Naive thymus-derived CD4-positive, alpha-beta T cell (primary cell): ENCODE measurements around the gene BAZ1B. TPM values are rescaled to one million over a fixed set of nuclear protein-coding genes. Genes with fewer than 3 reads are reported as not detected.

ENCODE experiments used
- ATAC-seq: fragments of 150-1000 bp; cut with Tn5 transposase; 2 replicates; pipeline ENCODE4 v1.10.0; 2021; ENCODE audit warnings: mild to moderate bottlenecking, moderate library complexity
- CTCF ChIA-PET: fragments of 350-600 bp; sonication (Branson Sonifier 250); formaldehyde crosslinking; loops from one replicate; lab custom pipeline; 2021; ENCODE audit warnings: antibody characterized with exemption; lab: Charles Lee
- POLR2A ChIA-PET: fragments of 350-600 bp; sonication (Branson Sonifier 250); formaldehyde crosslinking; loops from one replicate; lab custom pipeline; 2021; ENCODE audit warnings: antibody characterized with exemption, inconsistent platforms; lab: Charles Lee
- DNase-seq, 9 donors: peaks; one replicate each; pipeline versions ENCODE4 v3.0.0 to v3.0.0-alpha.2; 2020 to 2022; ENCODE audit warnings: mixed read lengths in 1 of 9
- H3K27ac ChIP-seq: one replicate; pipeline ENCODE4 v1.7.0; 2013; ENCODE audit warnings: mild to moderate bottlenecking, low read depth, low read length, moderate library complexity
- H3K27me3 ChIP-seq, 2 donors: one replicate each; pipeline ENCODE4 v1.7.0; 2013; ENCODE audit warnings: low read length in 2 of 2, mild to moderate bottlenecking in 2 of 2, moderate library complexity in 2 of 2; ENCODE audit not compliant: control insufficient read depth in 2 of 2, insufficient read depth in 2 of 2
- H3K36me3 ChIP-seq, 3 experiments: 1 replicate in 2 of 3; 2 replicates in 1 of 3; pipeline ENCODE4 v1.7.0; 2013; ENCODE audit warnings: low read length in 3 of 3, mild to moderate bottlenecking in 3 of 3, moderate library complexity in 1 of 3; ENCODE audit not compliant: insufficient read depth in 3 of 3, control insufficient read depth in 2 of 3
- H3K4me1 ChIP-seq, 2 donors: one replicate each; pipeline ENCODE4 v1.7.0; 2013; ENCODE audit warnings: low read length in 2 of 2, mild to moderate bottlenecking in 2 of 2, moderate library complexity in 1 of 2; ENCODE audit not compliant: control insufficient read depth in 2 of 2, insufficient read depth in 2 of 2
- H3K4me3 ChIP-seq: 2 replicates; pipeline ENCODE4 v1.7.0; 2013; ENCODE audit warnings: mild to moderate bottlenecking, low read length
- H3K9me3 ChIP-seq, 3 experiments: 1 replicate in 2 of 3; 2 replicates in 1 of 3; pipeline ENCODE4 v1.7.0; 2013; ENCODE audit warnings: low read length in 3 of 3; ENCODE audit not compliant: control insufficient read depth in 2 of 3
- H3K27ac Mint-ChIP-seq, 9 donors: one replicate each; pipeline ENCODE4 v1.8.0; 2020 to 2022; ENCODE audit warnings: mixed read lengths in 9 of 9, mild to moderate bottlenecking in 8 of 9, moderate library complexity in 5 of 9, inconsistent platforms in 2 of 9
- H3K27me3 Mint-ChIP-seq, 5 donors: one replicate each; pipeline ENCODE4 v1.8.0; 2021 to 2022; ENCODE audit warnings: mixed read lengths in 5 of 5, mild to moderate bottlenecking in 1 of 5
- H3K36me3 Mint-ChIP-seq, 5 donors: one replicate each; pipeline ENCODE4 v1.8.0; 2020 to 2022; ENCODE audit warnings: mixed read lengths in 5 of 5, mild to moderate bottlenecking in 3 of 5, inconsistent platforms in 1 of 5
- H3K4me1 Mint-ChIP-seq, 7 donors: one replicate each; pipeline ENCODE4 v1.8.0; 2020 to 2022; ENCODE audit warnings: mixed read lengths in 7 of 7, mild to moderate bottlenecking in 3 of 7, inconsistent platforms in 1 of 7
- H3K4me3 Mint-ChIP-seq, 10 donors: one replicate each; pipeline ENCODE4 v1.8.0; 2020 to 2022; ENCODE audit warnings: mild to moderate bottlenecking in 10 of 10, mixed read lengths in 10 of 10, moderate library complexity in 6 of 10, inconsistent platforms in 2 of 10
- H3K9me3 Mint-ChIP-seq, 11 donors: one replicate each; pipeline ENCODE4 v1.8.0; 2020 to 2022; ENCODE audit warnings: mixed read lengths in 11 of 11, mild to moderate bottlenecking in 4 of 11, inconsistent platforms in 1 of 11, moderate library complexity in 1 of 11
- intact Hi-C, 2 donors: fragments of 100-400 bp; cut with micrococcal nuclease; formaldehyde crosslinking; loops; one replicate each; pipeline ENCODE4 v1.15.1; 2023
- polyA plus RNA-seq, 2 donors: library from polyadenylated mRNA; unstranded; fragments of 300-500 nt; fragmentation: Illumina TruSeq; gene quantifications; one replicate each; pipeline ENCODE4 v1.2.3, GENCODE V29; 2021
- total RNA-seq, 6 experiments: library from RNA in 5 of 6; stranded (reverse) in 5 of 6; gene quantifications; 1 replicate in 5 of 6; 2 replicates in 1 of 6; pipeline ENCODE4 v1.2.3 and lab custom pipeline; 2021 to 2026

Gene BAZ1B
- total and polyA plus RNA-seq, 7 experiments from 2014 or later = 14.7 to 90.3 (median 47.1) TPM

GRCh38 chr7:73397521-73398281, 124.4 kb downstream of the BAZ1B start:
- Histone ChIP-seq H3K9me3 (no peaks in the 10 kb centered on the region), H3K4me3 (no peak overlapping the region), H3K27me3 (no peaks in the 10 kb centered on the region), H3K4me1 (no peaks in the 10 kb centered on the region), H3K27ac (no peak overlapping the region), H3K36me3 (no peaks in the 10 kb centered on the region)
- no peak for DNase-seq
- H3K4me3 Mint-ChIP-seq = no peak overlapping the region
- no peak overlapping the region for H3K27ac Mint-ChIP-seq
- ATAC-seq = no peak
- CTCF ChIA-PET = no interaction called here
- peaks cover 0 to 9% (median 0%) of the 10 kb centered on the region in 5 donors for H3K27me3 Mint-ChIP-seq
- H3K36me3 Mint-ChIP-seq = peaks cover 0 to 4% (median 0%) of the 10 kb centered on the region in 5 donors
- POLR2A ChIA-PET = no interaction called here
- peaks cover 0 to 5% (median 0%) of the 10 kb centered on the region in 7 donors for H3K4me1 Mint-ChIP-seq
- intact Hi-C loops = no loop called here
- H3K9me3 Mint-ChIP-seq = peaks cover 0 to 3% (median 0%) of the 10 kb centered on the region in 11 donors

DNA sequence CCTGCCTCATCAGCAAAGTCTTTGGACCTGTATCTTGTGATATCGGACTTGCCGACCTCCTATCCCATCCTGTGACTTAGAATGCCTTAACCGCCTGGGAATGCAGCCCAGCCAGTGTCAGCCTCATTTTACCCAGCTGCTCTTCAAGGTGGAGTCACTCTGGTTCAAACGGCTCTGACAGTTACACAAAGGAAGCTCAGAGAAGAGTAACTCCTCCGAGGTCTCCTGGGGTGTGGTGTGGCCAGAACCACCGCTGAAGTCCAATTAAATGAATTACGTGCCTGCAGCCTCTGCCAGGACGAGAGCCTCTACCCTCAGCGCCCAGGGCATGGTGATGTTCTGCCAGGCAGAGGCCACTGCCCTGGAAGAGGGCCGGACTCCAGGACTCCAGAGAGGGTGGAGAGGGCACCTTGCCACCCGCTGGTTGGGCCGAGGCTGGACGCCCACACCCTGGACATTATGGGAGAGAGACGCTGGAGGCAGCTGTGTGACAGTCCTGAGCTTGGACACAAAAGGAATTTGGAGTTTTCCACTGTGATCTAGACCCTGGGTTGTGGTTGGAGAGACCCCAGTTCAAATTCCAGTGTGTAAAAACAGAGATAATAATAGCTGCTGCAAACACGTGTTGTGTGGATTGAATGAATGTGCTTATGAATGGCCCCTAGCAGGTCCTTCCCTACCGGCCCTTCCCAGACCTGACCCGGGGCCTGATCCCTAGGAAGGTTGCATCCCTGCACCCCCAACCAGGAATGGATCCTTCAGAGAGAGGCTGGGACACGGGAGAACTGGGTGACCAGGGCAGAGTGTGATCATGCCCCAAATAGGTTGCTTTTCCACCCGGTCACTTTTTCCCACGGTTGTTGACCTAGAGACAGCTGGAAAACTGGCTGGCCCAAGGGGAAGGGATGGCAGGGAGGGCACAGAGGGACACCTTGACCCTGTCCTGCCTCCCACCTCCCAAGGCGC, 126.3 kb downstream of the BAZ1B start:
- peaks cover 0 to 4% (median 0%) of the 10 kb centered on the region in 5 donors for H3K36me3 Mint-ChIP-seq
- H3K36me3 ChIP-seq = no peaks in the 10 kb centered on the region
- H3K27ac ChIP-seq = no peak overlapping the region
- no peaks in the 10 kb centered on the region for H3K27me3 ChIP-seq
- H3K4me1 Mint-ChIP-seq = peaks cover 0 to 5% (median 0%) of the 10 kb centered on the region in 7 donors
- H3K4me1 ChIP-seq = no peaks in the 10 kb centered on the region
- H3K9me3 Mint-ChIP-seq = peaks cover 0 to 16% (median 0%) of the 10 kb centered on the region in 11 donors
- CTCF ChIA-PET = no interaction called here
- H3K4me3 ChIP-seq = no peak overlapping the region
- intact Hi-C loops = no loop called here
- POLR2A ChIA-PET = no interaction called here
- ATAC-seq = no peak
- H3K27ac Mint-ChIP-seq = no peak overlapping the region
- peaks cover 0 to 9% (median 0%) of the 10 kb centered on the region in 5 donors for H3K27me3 Mint-ChIP-seq
- no peak for DNase-seq
- no peak overlapping the region for H3K4me3 Mint-ChIP-seq
- H3K9me3 ChIP-seq = no peaks in the 10 kb centered on the region

DNA sequence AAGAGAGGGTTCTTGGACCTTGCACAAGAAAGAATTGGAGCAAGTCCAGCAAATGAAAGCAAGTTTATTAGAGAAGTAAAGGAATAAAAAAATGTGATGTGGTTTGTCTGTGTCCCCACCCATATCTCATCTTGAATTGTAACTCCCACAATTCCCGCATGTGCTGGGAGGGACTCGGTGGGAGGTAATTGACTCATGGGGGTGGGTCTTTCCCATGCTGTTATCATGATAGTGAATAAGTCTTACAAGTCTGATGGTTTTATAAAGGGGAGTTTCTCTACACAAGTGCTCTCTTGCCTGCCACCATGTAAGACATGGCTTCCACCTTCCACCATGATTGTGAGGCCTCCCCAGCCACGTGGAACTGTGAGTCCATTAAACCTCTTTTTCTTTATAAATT, 127.7 kb downstream of the BAZ1B start:
- POLR2A ChIA-PET = no interaction called here
- H3K4me3 Mint-ChIP-seq = no peak overlapping the region
- H3K9me3 Mint-ChIP-seq = peaks cover 0 to 24% (median 8%) of the 10 kb centered on the region in 11 donors

DNA sequence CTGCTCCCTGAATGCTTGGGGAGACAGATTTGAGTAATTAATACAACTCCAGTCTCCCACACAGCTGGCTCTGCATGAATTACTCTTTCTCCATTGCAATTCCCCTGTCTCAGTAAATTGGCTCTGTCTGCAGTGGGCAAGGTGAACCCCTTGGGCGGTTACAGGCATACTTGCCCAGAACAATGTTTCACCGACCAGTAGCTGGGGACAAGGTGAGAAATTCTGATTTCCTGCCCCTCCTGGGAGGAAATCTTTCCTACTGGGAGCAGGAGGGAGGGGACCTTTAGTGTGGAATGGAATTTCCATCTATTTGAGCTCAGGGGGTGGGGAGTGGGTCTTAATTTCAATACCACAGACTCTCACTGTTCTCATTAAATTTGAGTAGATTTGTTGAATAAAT, 130.7 kb downstream of the BAZ1B start:
- CTCF ChIA-PET = no interaction called here
- intact Hi-C loops = no loop called here
- Mint-ChIP-seq H3K9me3 (peaks cover 13 to 54% (median 25%) of the 10 kb centered on the region in 11 donors), H3K27me3 (peaks cover 0 to 9% (median 0%) of the 10 kb centered on the region in 5 donors), H3K27ac (no peak overlapping the region), H3K4me3 (no peak overlapping the region), H3K36me3 (peaks cover 4 to 10% (median 8%) of the 10 kb centered on the region in 5 donors), H3K4me1 (no peaks in the 10 kb centered on the region)
- no peaks in the 10 kb centered on the region for H3K27me3 ChIP-seq
- no peak for ATAC-seq
- H3K27ac ChIP-seq = no peak overlapping the region
- POLR2A ChIA-PET = no interaction called here
- H3K4me3 ChIP-seq = no peak overlapping the region
- no peaks in the 10 kb centered on the region for H3K4me1 ChIP-seq
- H3K36me3 ChIP-seq = no peaks in the 10 kb centered on the region
- H3K9me3 ChIP-seq = peaks cover 0 to 19% (median 4%) of the 10 kb centered on the region in 3 experiments
- DNase-seq = no peak

More for the DNA sequence above, 127.7 kb downstream of the BAZ1B start:
- CTCF ChIA-PET = no interaction called here
- H3K36me3 ChIP-seq = no peaks in the 10 kb centered on the region
- no peaks in the 10 kb centered on the region for H3K4me1 ChIP-seq
- no peaks in the 10 kb centered on the region for H3K27me3 ChIP-seq
- H3K9me3 ChIP-seq = no peaks in the 10 kb centered on the region
- intact Hi-C loops = no loop called here
- Mint-ChIP-seq H3K4me1 (peaks cover 0 to 2% (median 0%) of the 10 kb centered on the region in 7 donors), H3K27ac (no peak overlapping the region), H3K27me3 (peaks cover 0 to 9% (median 0%) of the 10 kb centered on the region in 5 donors), H3K36me3 (peaks cover 0 to 4% (median 0%) of the 10 kb centered on the region in 5 donors)
- H3K4me3 ChIP-seq = no peak overlapping the region
- ATAC-seq (no peak), DNase-seq (no peak)
- no peak overlapping the region for H3K27ac ChIP-seq

Other genes starting within 250 kb of the BAZ1B start
- 10 to 100 TPM; 34.3 to 81.6 (median 46.0) TPM for gene NSUN5, start 213.5 kb downstream of the BAZ1B start, total RNA-seq
- gene NSUN5, start 213.5 kb downstream of the BAZ1B start, polyA plus RNA-seq = 10 to 100 TPM; 53.2 to 72.5 TPM
- gene TRIM50, start 194.2 kb downstream of the BAZ1B start, total RNA-seq = not detected
- gene TRIM50, start 194.2 kb downstream of the BAZ1B start, polyA plus RNA-seq = not detected
- under 1 TPM in 1 of 5 experiments, not detected in 4; 0.24 TPM for gene FKBP6, start 194.1 kb downstream of the BAZ1B start, total RNA-seq
- not detected for gene FKBP6, start 194.1 kb downstream of the BAZ1B start, polyA plus RNA-seq
- under 1 TPM in 3 of 5 experiments, not detected in 2; 0.15 to 0.24 (median 0.22) TPM for gene FZD9, start 88.5 kb downstream of the BAZ1B start, total RNA-seq
- gene FZD9, start 88.5 kb downstream of the BAZ1B start, polyA plus RNA-seq = under 1 TPM; 0.07 to 0.18 TPM
- gene BCL7B, start 35.4 kb upstream of the BAZ1B start, total RNA-seq = 100 to 1,000 TPM in 2 of 5 experiments, 10 to 100 TPM in 3; 57.3 to 118 (median 78.6) TPM
- 10 to 100 TPM; 80.5 to 89.1 TPM for gene BCL7B, start 35.4 kb upstream of the BAZ1B start, polyA plus RNA-seq
- gene TBL2, start 56.3 kb upstream of the BAZ1B start, total RNA-seq = 10 to 100 TPM; 19.2 to 40.9 (median 32.8) TPM
- gene TBL2, start 56.3 kb upstream of the BAZ1B start, polyA plus RNA-seq = 10 to 100 TPM; 21.3 to 29.0 TPM
- gene MLXIPL, start 102.2 kb upstream of the BAZ1B start, total RNA-seq = not detected
- not detected for gene MLXIPL, start 102.2 kb upstream of the BAZ1B start, polyA plus RNA-seq
- gene VPS37D, start 145.5 kb upstream of the BAZ1B start, total RNA-seq = under 1 TPM in 3 of 5 experiments, not detected in 2; 0.22 to 0.85 (median 0.44) TPM
- gene VPS37D, start 145.5 kb upstream of the BAZ1B start, polyA plus RNA-seq = not detected
- 10 to 100 TPM in 4 of 5 experiments, 1 to 10 TPM in 1; 9.5 to 22.4 (median 13.4) TPM for gene DNAJC30, start 161.2 kb upstream of the BAZ1B start, total RNA-seq
- 10 to 100 TPM; 11.8 to 12.9 TPM for gene DNAJC30, start 161.2 kb upstream of the BAZ1B start, polyA plus RNA-seq
- 100 to 1,000 TPM in 2 of 5 experiments, 10 to 100 TPM in 3; 50.5 to 107 (median 72.0) TPM for gene BUD23, start 161.3 kb upstream of the BAZ1B start, total RNA-seq
- 100 to 1,000 TPM; 126 to 156 TPM for gene BUD23, start 161.3 kb upstream of the BAZ1B start, polyA plus RNA-seq
- 10 to 100 TPM in 3 of 5 experiments, 1 to 10 TPM in 2; 9.6 to 13.4 (median 10.5) TPM for gene STX1A, start 197.4 kb upstream of the BAZ1B start, total RNA-seq
- 1 to 10 TPM; 1.2 to 3.2 TPM for gene STX1A, start 197.4 kb upstream of the BAZ1B start, polyA plus RNA-seq
- gene ABHD11, start 216.5 kb upstream of the BAZ1B start, total RNA-seq = 10 to 100 TPM; 12.3 to 22.7 (median 17.2) TPM
- gene ABHD11, start 216.5 kb upstream of the BAZ1B start, polyA plus RNA-seq = 10 to 100 TPM; 10.2 to 15.9 TPM
- gene CLDN3, start 248.0 kb upstream of the BAZ1B start, total RNA-seq = not detected
- gene CLDN3, start 248.0 kb upstream of the BAZ1B start, polyA plus RNA-seq = not detected